Fibroblast of pulmonary artery (primary cell): Measurements from ENCODE around the gene RUFY1.

Experiments used
- DNase-seq: peaks from one replicate; pipeline ENCODE4 v3.0.0-alpha.2; 2010; ENCODE audit warnings: low read depth
- H3K4me3 ChIP-seq: replicated peaks from 2 replicates; pipeline ENCODE4 v1.5.1; 2011; ENCODE audit warnings: low read depth, mild to moderate bottlenecking, control low read depth, low read length, moderate library complexity
- CTCF ChIP-seq: IDR thresholded peaks from 2 replicates; pipeline ENCODE4 v1.5.1; 2011; ENCODE audit warnings: mild to moderate bottlenecking, control low read depth, low read length, inconsistent platforms; ENCODE audit errors: missing control alignments

The RUFY1 gene

GRCh38 chr5:179599100-179599499 lies 48.7 kb downstream of the RUFY1 start:
- H3K4me3 ChIP-seq = no peak overlapping the region
- no peak for TF ChIP-seq CTCF
- DNase-seq = no peak

GRCh38 chr5:179599566-179599965 lies 49.2 kb downstream of the RUFY1 start:
- no peak for TF ChIP-seq CTCF
- no peak overlapping the region for H3K4me3 ChIP-seq
- no peak for DNase-seq

GRCh38 chr5:179599973-179600372 lies 49.6 kb downstream of the RUFY1 start:
- DNase-seq = no peak
- no peak overlapping the region for H3K4me3 ChIP-seq
- no peak for TF ChIP-seq CTCF

- no peak for TF ChIP-seq CTCF
- no peak overlapping the region for H3K4me3 ChIP-seq
These were observed 51.7 kb downstream of the RUFY1 start for GRCh38 chr5:179601871-179602625.

GRCh38 chr5:179603308-179603707 lies 53.0 kb downstream of the RUFY1 start:
- no peak for DNase-seq
- no peak overlapping the region for H3K4me3 ChIP-seq
- TF ChIP-seq CTCF = no peak

More at GRCh38 chr5:179601871-179602625, 51.7 kb downstream of the RUFY1 start:
- DNase-seq = no peak

- no peak for DNase-seq
- TF ChIP-seq CTCF = no peak
- H3K4me3 ChIP-seq = no peak overlapping the region
These were observed 54.9 kb downstream of the RUFY1 start for GRCh38 chr5:179605026-179605833.
